IMR-90 (cell line): ENCODE measurements around the gene NPC1. TPM values are rescaled to one million over a fixed set of nuclear protein-coding genes. Genes with fewer than 3 reads are reported as not detected.

Experiments
- ATAC-seq: fragments of 200-7000 bp; cut with Tn5 transposase; 2 replicates; pipeline ENCODE4 v1.9.1; 2020; ENCODE audit warnings: low read depth, mild to moderate bottlenecking, moderate library complexity
- BruUV-seq: library from RNA; stranded (reverse); fragments of 400-500 nt; replicated peaks from 2 replicates; lab custom pipeline; 2021; lab: Mats Ljungman, UMichigan
- CTCF ChIA-PET: fragments of 300-600 bp; formaldehyde crosslinking; extraction: SDS; loops from one replicate; lab custom pipeline; 2021; ENCODE audit warnings: antibody characterized with exemption; lab: Yijun Ruan, JAX
- POLR2A ChIA-PET: fragments of 300-600 bp; sonication (Branson Sonifier 250); formaldehyde crosslinking; loops from one replicate; lab custom pipeline; 2022; ENCODE audit warnings: antibody characterized with exemption; ENCODE audit not compliant: unreplicated experiment; lab: Charles Lee
- DNase-seq: peaks from one replicate; pipeline ENCODE4 v3.0.0; 2013
- H2AFZ ChIP-seq: replicated peaks from 2 replicates; pipeline ENCODE3; 2013; ENCODE audit warnings: low read length, mild to moderate bottlenecking; ENCODE audit not compliant: poor library complexity
- H2AK5ac ChIP-seq: 2 replicates; pipeline ENCODE4 v1.6.1; 2013; ENCODE audit warnings: low read depth, low read length, inconsistent platforms
- H2AK9ac ChIP-seq: replicated peaks from 2 replicates; pipeline ENCODE3; 2013; ENCODE audit warnings: mild to moderate bottlenecking, low read depth, low read length, moderate library complexity; ENCODE audit not compliant: poor library complexity
- H2BK120ac ChIP-seq: 2 replicates; pipeline ENCODE4 v1.6.1; 2013; ENCODE audit warnings: low read depth, low read length, inconsistent platforms
- H2BK15ac ChIP-seq: 3 replicates; pipeline ENCODE4 v1.6.1; 2013; ENCODE audit warnings: low read depth, low read length, inconsistent platforms
- H2BK20ac ChIP-seq: 2 replicates; pipeline ENCODE4 v1.6.1; 2013; ENCODE audit warnings: low read depth, mild to moderate bottlenecking, inconsistent platforms, low read length, moderate library complexity
- H2BK5ac ChIP-seq: 2 replicates; pipeline ENCODE4 v1.6.1; 2013; ENCODE audit warnings: mild to moderate bottlenecking, low read depth, low read length, inconsistent platforms; ENCODE audit not compliant: poor library complexity, severe bottlenecking
- H3K14ac ChIP-seq: replicated peaks from 2 replicates; pipeline ENCODE4 v1.6.1; 2013; ENCODE audit warnings: low read depth, low read length, inconsistent platforms
- H3K18ac ChIP-seq: 2 replicates; pipeline ENCODE4 v1.6.1; 2013; ENCODE audit warnings: low read depth, low read length, control low read depth
- H3K23ac ChIP-seq: 2 replicates; pipeline ENCODE4 v1.6.1; 2013; ENCODE audit warnings: low read depth, low read length, inconsistent platforms
- H3K27ac ChIP-seq: 2 replicates; pipeline ENCODE4 v1.5.1; 2013; ENCODE audit warnings: mild to moderate bottlenecking, control low read depth, low read length; ENCODE audit not compliant: insufficient read depth
- H3K27me3 ChIP-seq: 2 replicates; pipeline ENCODE4 v1.6.1; 2013; ENCODE audit warnings: low read length; ENCODE audit not compliant: control insufficient read depth, insufficient read depth
- H3K36me3 ChIP-seq: 2 replicates; pipeline ENCODE4 v1.6.1; 2013; ENCODE audit warnings: low read length, mixed read lengths; ENCODE audit not compliant: control insufficient read depth, insufficient read depth
- H3K4ac ChIP-seq: 2 replicates; pipeline ENCODE4 v1.6.1; 2013; ENCODE audit warnings: low read depth, low read length, inconsistent platforms
- H3K4me1 ChIP-seq: 2 replicates; pipeline ENCODE4 v1.6.1; 2013; ENCODE audit warnings: low read length, mixed read lengths; ENCODE audit not compliant: control insufficient read depth, insufficient read depth
- H3K4me2 ChIP-seq: 2 replicates; pipeline ENCODE4 v1.6.1; 2013; ENCODE audit warnings: low read depth, mild to moderate bottlenecking, control low read depth, low read length, moderate library complexity
- H3K4me3 ChIP-seq: 2 replicates; pipeline ENCODE4 v1.5.1; 2013; ENCODE audit warnings: low read depth, mild to moderate bottlenecking, control low read depth, low read length, moderate library complexity; ENCODE audit not compliant: insufficient read depth
- H3K56ac ChIP-seq: 2 replicates; pipeline ENCODE4 v1.6.1; 2013; ENCODE audit warnings: low read length, inconsistent platforms; ENCODE audit not compliant: insufficient read depth; ENCODE audit errors: extremely low read depth
- H3K79me1 ChIP-seq, 2 experiments: 2 replicates each; pipeline ENCODE4 v1.6.1; 2013; ENCODE audit warnings: low read length in 2 of 2, inconsistent platforms in 1 of 2, low read depth in 1 of 2
- H3K9ac ChIP-seq: 2 replicates; pipeline ENCODE4 v1.6.1; 2013; ENCODE audit warnings: low read depth, low read length, control low read depth
- H3K9me1 ChIP-seq: 2 replicates; pipeline ENCODE4 v1.6.1; 2013; ENCODE audit warnings: low read length, inconsistent platforms; ENCODE audit not compliant: insufficient read depth
- H3K9me3 ChIP-seq: 2 replicates; pipeline ENCODE4 v1.6.1; 2013; ENCODE audit warnings: low read length; ENCODE audit not compliant: control insufficient read depth, insufficient read depth
- H4K20me1 ChIP-seq: 2 replicates; pipeline ENCODE4 v1.6.1; 2013; ENCODE audit warnings: low read length, inconsistent platforms; ENCODE audit not compliant: insufficient read depth
- H4K5ac ChIP-seq: 2 replicates; pipeline ENCODE4 v1.6.1; 2013; ENCODE audit warnings: mild to moderate bottlenecking, low read depth, low read length, control low read depth
- H4K8ac ChIP-seq, 2 experiments: 2 replicates each; pipeline ENCODE4 v1.6.1; 2013; ENCODE audit warnings: low read depth in 2 of 2, low read length in 2 of 2, control low read depth in 1 of 2, inconsistent platforms in 1 of 2
- H4K91ac ChIP-seq: 2 replicates; pipeline ENCODE4 v1.6.1; 2013; ENCODE audit warnings: low read depth, low read length, inconsistent platforms; ENCODE audit not compliant: insufficient read depth
- CEBPB ChIP-seq: IDR thresholded peaks from 2 replicates; pipeline ENCODE4 v1.6.1; 2012; ENCODE audit warnings: low read depth, low read length, improper control_type of control experiment
- MAFK ChIP-seq: IDR thresholded peaks from 2 replicates; pipeline ENCODE4 v1.6.1; 2012; ENCODE audit warnings: low read depth, low read length, improper control_type of control experiment
- POLR2A ChIP-seq: IDR thresholded peaks from 2 replicates; pipeline ENCODE4 v1.6.1; 2012; ENCODE audit warnings: mild to moderate bottlenecking, low read depth, low read length
- RFX5 ChIP-seq: IDR thresholded peaks from 2 replicates; pipeline ENCODE4 v1.8.0; 2012; ENCODE audit warnings: low read depth, mild to moderate bottlenecking, low read length, moderate library complexity
- WGBS, 2 experiments: methylation state at CpG; one replicate each; pipeline versions ENCODE4 v1.1.5 to v1.1.7; 2013; ENCODE audit warnings: missing lambda C conversion rate in 2 of 2; ENCODE audit not compliant: insufficient read length in 1 of 2; ENCODE audit errors: extremely low coverage in 2 of 2; 5-methylcytosine and 5-hydroxymethylcytosine counted together
- dilution Hi-C: fragments of 300-500 bp; cut with HindIII; formaldehyde crosslinking; loops from one replicate; pipeline ENCODE4 v1.14.3; 2018; ENCODE audit warnings: low sequenced_read_pairs; ENCODE audit not compliant: unreplicated experiment
- in situ Hi-C: fragments of 300-500 bp; cut with MboI; formaldehyde crosslinking; loops from 3 replicates; pipeline ENCODE4 v1.14.3; 2019; ENCODE audit warnings: low sequenced_read_pairs, inconsistent platforms, mixed read lengths
- intact Hi-C: fragments of 100-400 bp; cut with micrococcal nuclease; formaldehyde crosslinking; loops from 2 replicates; pipeline ENCODE4 v1.10.0; 2022
- polyA plus RNA-seq, 3 experiments: library from polyadenylated mRNA; depleted of rRNA; stranded (reverse); fragments of >200 nt; gene quantifications; 2 replicates each; pipeline ENCODE4 v1.2.3, GENCODE V29; 2012; ENCODE audit warnings: low replicate concordance in 1 of 3
- total RNA-seq: library from RNA; depleted of rRNA; stranded (reverse); fragments of >200 nt; gene quantifications from 2 replicates; pipeline ENCODE4 v1.2.3, GENCODE V29; 2012

NPC1 gene
- total and polyA plus RNA-seq, 2 of the 4 experiments (the other 2 are of a cell fraction), result 7.5 to 7.9 TPM

DNA sequence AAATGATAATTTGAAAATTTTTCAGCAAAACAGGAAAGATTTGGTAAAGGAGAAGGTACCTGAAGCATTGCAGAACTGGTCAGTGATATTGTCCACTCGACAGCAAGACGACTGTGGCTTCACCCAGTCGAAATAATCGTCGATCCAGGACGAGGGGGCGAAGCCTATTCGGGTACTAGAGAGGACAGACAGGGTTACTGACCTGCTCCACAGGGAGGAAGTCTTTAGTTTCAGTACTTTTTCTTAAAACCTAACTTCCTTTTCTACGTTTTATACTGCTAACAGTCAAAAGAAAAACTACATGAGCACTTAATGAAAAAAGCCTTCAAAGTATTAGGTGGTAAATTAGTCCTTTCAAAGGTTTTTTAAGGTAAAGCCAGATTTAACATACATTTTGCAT lies 47.0 kb downstream of the NPC1 start:
- H3K4me2 ChIP-seq, result no peak overlapping the region
- peaks cover 72% of the 10 kb centered on the region for H3K36me3 ChIP-seq
- H3K9me3 ChIP-seq, result no peaks in the 10 kb centered on the region
- H3K27me3 ChIP-seq, result no peaks in the 10 kb centered on the region
- H4K5ac ChIP-seq, result no peak overlapping the region
- no peak overlapping the region for H3K56ac ChIP-seq
- H4K20me1 ChIP-seq, result no peaks in the 10 kb centered on the region; the same call in 1 of the 2 replicates
- H3K14ac ChIP-seq, result no peak overlapping the region
- no peak overlapping the region for H2AK5ac ChIP-seq
- BruUV-seq, result no TSS peak
- dilution Hi-C loops (no loop called here), intact Hi-C loops (no loop called here), in situ Hi-C loops (no loop called here)
- ChIA-PET CTCF (no interaction called here), POLR2A (no interaction called here)
- H3K23ac ChIP-seq, result no peak overlapping the region
- TF ChIP-seq MAFK (no peak), POLR2A (no peak), RFX5 (no peak), CEBPB (no peak)
- H3K79me1 ChIP-seq, result peaks cover 0 to 7% of the 10 kb centered on the region in 2 experiments; a peak in 1 of 4 replicates
- ATAC-seq (no peak), DNase-seq (no peak)
- H4K8ac ChIP-seq, result no peak overlapping the region
- no peak overlapping the region for H4K91ac ChIP-seq
- no peak overlapping the region for H2BK120ac ChIP-seq
- H3K4me1 ChIP-seq, result no peaks in the 10 kb centered on the region
- no peak overlapping the region for H2BK20ac ChIP-seq
- H3K4me3 ChIP-seq, result no peak overlapping the region
- no peak overlapping the region for H3K9ac ChIP-seq
- WGBS, 2 experiments, result no CpG with 5 or more reads among the region's 9 CpGs
- H3K9me1 ChIP-seq, result peaks cover 9% of the 10 kb centered on the region
- no peak overlapping the region for H3K18ac ChIP-seq
- H3K27ac ChIP-seq, result no peak overlapping the region
- no peak overlapping the region for H3K4ac ChIP-seq
- no peak overlapping the region for H2BK15ac ChIP-seq
- no peak overlapping the region for H2AFZ ChIP-seq
- H2BK5ac ChIP-seq, result no peak overlapping the region
- H2AK9ac ChIP-seq, result no peak overlapping the region
